K562 (cell line): ENCODE results near the gene TIFAB. TPM values are rescaled to one million over a fixed set of nuclear protein-coding genes. Genes with fewer than 3 reads are reported as not detected.

Source experiments
- BCOR ChIP-seq: fragments of 450-650 bp; IDR thresholded peaks from 2 replicates; pipeline ENCODE4 v1.6.1; 2016
- CBX1 ChIP-seq: sonication (generic); IDR thresholded peaks from 2 replicates; pipeline ENCODE4 v1.6.1; 2016; ENCODE audit warnings: antibody characterized with exemption, low read depth, mild to moderate bottlenecking
- CEBPZ ChIP-seq: fragments of 150-350 bp; IDR thresholded peaks from 2 replicates; pipeline ENCODE4 v1.6.1; 2014; ENCODE audit warnings: low read depth, mild to moderate bottlenecking, low read length, borderline replicate concordance
- CTBP1 ChIP-seq: fragments of 450-650 bp; IDR thresholded peaks from 2 replicates; pipeline ENCODE4 v1.6.1; 2016; ENCODE audit warnings: borderline replicate concordance
- EWSR1 ChIP-seq: fragments of 450-650 bp; IDR thresholded peaks from 2 replicates; pipeline ENCODE4 v1.6.1; 2018; ENCODE audit warnings: borderline replicate concordance, mild to moderate bottlenecking, low read depth, moderate library complexity; ENCODE audit not compliant: partially characterized antibody
- FOSL1 ChIP-seq: fragments of 200-800 bp; sonication (Bioruptor generic); conservative IDR thresholded peaks from 2 replicates; pipeline ENCODE4 v1.6.1; 2016; ENCODE audit warnings: missing genetic modification characterization, missing compliant biosample characterization
- FOXM1 ChIP-seq, 2 experiments: fragments of 450-650 bp in 1 of 2; sonication (generic) in 1 of 2; formaldehyde crosslinking in 1 of 2; IDR thresholded peaks; 2 replicates each; pipeline versions ENCODE4 v1.6.1 to v1.9.0; 2017 to 2022; ENCODE audit warnings: low read depth in 2 of 2, mild to moderate bottlenecking in 2 of 2, missing genetic modification reagents in 1 of 2, moderate library complexity in 1 of 2
- HDAC3 ChIP-seq: fragments of 450-650 bp; IDR thresholded peaks from 2 replicates; pipeline ENCODE4 v1.6.1; 2018; ENCODE audit warnings: borderline replicate concordance, mild to moderate bottlenecking, moderate library complexity; ENCODE audit not compliant: partially characterized antibody
- HDAC8 ChIP-seq: fragments of 450-650 bp; IDR thresholded peaks from 2 replicates; pipeline ENCODE4 v1.6.1; 2016; ENCODE audit warnings: mild to moderate bottlenecking, missing genetic modification characterization, moderate library complexity, missing compliant biosample characterization
- KLF10 ChIP-seq: fragments of 250-450 bp; sonication (Bioruptor Pico); IDR thresholded peaks from 2 replicates; pipeline ENCODE4 v1.6.1; 2021; ENCODE audit warnings: matching md5 sums
- MAFG ChIP-seq: fragments of 450-650 bp; conservative IDR thresholded peaks from 2 replicates; pipeline ENCODE4 v1.6.1; 2016; ENCODE audit warnings: missing genetic modification characterization, missing compliant biosample characterization
- PHF8 ChIP-seq: fragments of 200-600 bp; sonication (generic); IDR thresholded peaks from 2 replicates; pipeline ENCODE4 v1.6.1; 2012; ENCODE audit warnings: mixed run types, mild to moderate bottlenecking, inconsistent platforms, low read length, moderate library complexity, borderline replicate concordance
- PPARD ChIP-seq: fragments of 250-450 bp; sonication (Bioruptor Pico); IDR thresholded peaks from 2 replicates; pipeline ENCODE4 v1.8.0; 2022; ENCODE audit warnings: inconsistent platforms, mild to moderate bottlenecking, moderate library complexity
- PREB ChIP-seq: sonication (generic); formaldehyde crosslinking; IDR thresholded peaks from 2 replicates; pipeline ENCODE4 v1.8.1; 2023; ENCODE audit warnings: mild to moderate bottlenecking, missing genetic modification reagents
- RBFOX2 ChIP-seq: fragments of 200-400 bp; formaldehyde crosslinking; IDR thresholded peaks from 2 replicates; pipeline ENCODE4 v1.6.1; 2017; ENCODE audit warnings: low read depth, mild to moderate bottlenecking, low read length, moderate library complexity
- RHOXF2B ChIP-seq: fragments of 250-450 bp; sonication (Bioruptor Pico); conservative IDR thresholded peaks from 2 replicates; pipeline ENCODE4 v1.5.1; 2021
- SIRT6 ChIP-seq: IDR thresholded peaks from one replicate; pipeline ENCODE4 v1.6.1; 2012; ENCODE audit warnings: low read depth, mild to moderate bottlenecking, control low read depth, inconsistent platforms, low read length, moderate library complexity
- SMC3 ChIP-seq: conservative IDR thresholded peaks from 2 replicates; pipeline ENCODE4 v1.6.1; 2011; ENCODE audit warnings: low read depth, low read length, improper control_type of control experiment; ENCODE audit not compliant: insufficient read depth
- TRIM24 ChIP-seq, 2 experiments: fragments of 450-650 bp; IDR thresholded peaks; 2 replicates each; pipeline ENCODE4 v1.6.1; 2016
- XRCC3 ChIP-seq: fragments of 450-650 bp; IDR thresholded peaks from 2 replicates; pipeline ENCODE4 v1.6.1; 2017; ENCODE audit warnings: mild to moderate bottlenecking, moderate library complexity
- ZNF592 ChIP-seq: fragments of 450-650 bp; IDR thresholded peaks from 2 replicates; pipeline ENCODE4 v1.6.1; 2017; ENCODE audit warnings: antibody characterized with exemption, mild to moderate bottlenecking
- ZNF778 ChIP-seq: fragments of 450-650 bp; formaldehyde crosslinking; IDR thresholded peaks from 2 replicates; pipeline ENCODE4 v1.4.0; 2020; ENCODE audit warnings: mild to moderate bottlenecking, moderate library complexity
- polyA plus RNA-seq, 8 experiments: library from polyadenylated mRNA; depleted of rRNA in 4 of 8; stranded (reverse) in 5 of 8; unstranded in 3 of 8; fragments of >200 nt; fragmentation: Nextera tagmentation in 2 of 8; fragmentation: Illumina TruSeq in 1 of 8; extraction: Ambion mirVana in 2 of 8; extraction: Trizol in 1 of 8; gene quantifications; 2 replicates each; pipeline versions ENCODE4 v1.2.1 to v1.2.3, GENCODE V29; 2011 to 2014; ENCODE audit warnings: inconsistent platforms in 1 of 8, missing spikeins in 1 of 8
- total RNA-seq, 7 experiments: library from RNA; depleted of rRNA in 6 of 7; stranded (reverse); fragments of >200 nt in 6 of 7; fragmentation: Illumina TruSeq in 2 of 7; extraction: Trizol in 2 of 7; gene quantifications; 2 replicates each; pipeline versions ENCODE4 v1.2.1 to v1.2.3, GENCODE V29; 2011 to 2021; ENCODE audit warnings: low replicate concordance in 1 of 7

TIFAB gene
- total and polyA plus RNA-seq, 9 of the 15 experiments (the other 6 are each of a cell fraction or from before 2014, with no cell fraction given): not detected

- no peak for TF ChIP-seq ZNF592
- no peak for TF ChIP-seq PREB (CRISPR knock-in tag)
- no peak for TF ChIP-seq BCOR
- TF ChIP-seq FOXM1 (IDR thresholded peaks at IDR 0.05; ENCODE audit: low read depth): no peak
- TF ChIP-seq FOXM1 (CRISPR knock-in tag; IDR thresholded peaks at IDR 0.05; ENCODE audit: low read depth): no peak
- no peak for TF ChIP-seq CBX1
- no peak for TF ChIP-seq CEBPZ
- TF ChIP-seq RHOXF2B (CRISPR knock-in tag): no peak
- peak; percentile 27; the same call in 1 of the 2 replicates for TF ChIP-seq CTBP1
- TF ChIP-seq MAFG (tag): no peak
- no peak for TF ChIP-seq TRIM24 (IDR thresholded peaks at IDR 0.05)
- TF ChIP-seq ZNF778 (CRISPR knock-in tag): no peak
- no peak for TF ChIP-seq FOSL1 (tag)
- no peak for TF ChIP-seq PPARD (CRISPR knock-in tag)
- TF ChIP-seq KLF10 (CRISPR knock-in tag): no peak
- no peak for TF ChIP-seq PHF8
- TF ChIP-seq HDAC8: no peak
- TF ChIP-seq XRCC3: no peak
- no peak for TF ChIP-seq EWSR1
- no peak for TF ChIP-seq SIRT6
- TF ChIP-seq HDAC3: no peak
- peak; percentile 76 for TF ChIP-seq SMC3
- TF ChIP-seq RBFOX2: no peak
Measured at GRCh38 chr5:135462304-135462703, 10.2 kb upstream of the TIFAB start (continued).
